ENCODE data around the gene AKAP5. TPM values are rescaled to one million over a fixed set of nuclear protein-coding genes. Genes with fewer than 3 reads are reported as not detected.

AKAP5 gene
- total and polyA plus RNA-seq, 2 experiments from 2014 or later, result 1.0 to 3.4 TPM

DNA sequence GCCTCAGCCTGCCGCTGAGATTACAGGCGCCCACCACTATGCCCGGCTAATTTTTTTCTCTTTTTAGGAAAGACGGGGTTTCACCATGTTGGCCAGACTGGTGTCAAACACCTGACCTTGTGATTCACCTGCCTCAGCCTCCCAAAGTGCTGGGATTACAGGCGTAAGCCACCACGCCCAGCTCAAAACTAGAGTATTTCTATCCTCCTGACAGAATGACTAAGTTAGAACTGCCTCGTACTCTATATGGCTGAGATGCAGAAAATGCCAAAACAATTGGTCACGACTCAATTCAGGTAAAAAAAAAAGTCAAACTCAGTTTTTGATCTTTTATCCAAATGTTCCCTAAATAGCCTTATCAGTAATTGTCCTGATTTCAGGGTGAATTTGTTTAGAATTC lies 11.1 kb downstream of the AKAP5 start:
- no peak overlapping the region for H3K4me3 Mint-ChIP-seq
- no peaks in the 10 kb centered on the region for H3K9me3 Mint-ChIP-seq
- no peak overlapping the region for H3K4me3 ChIP-seq
- H3F3A ChIP-seq (replicated peaks; ENCODE audit: low read depth), result no peaks in the 10 kb centered on the region
- H3K36me3 ChIP-seq (ENCODE audit: insufficient read depth), result no peaks in the 10 kb centered on the region
- H2AFZ ChIP-seq, result no peak overlapping the region
- H3K36me3 Mint-ChIP-seq (ENCODE audit: low read depth), result no peaks in the 10 kb centered on the region
- no peaks in the 10 kb centered on the region for H3K79me2 ChIP-seq (replicated peaks; ENCODE audit: insufficient read depth)
- H4K20me1 ChIP-seq (replicated peaks; ENCODE audit: insufficient read depth), result no peaks in the 10 kb centered on the region; the same call in 1 of the 2 replicates
- no peak for TF ChIP-seq ZNF331 (CRISPR knock-in tag; IDR thresholded peaks at IDR 0.05; ENCODE audit: low read depth)
- no peak for TF ChIP-seq ZNF114 (CRISPR knock-in tag; IDR thresholded peaks at IDR 0.05)
- no peak for TF ChIP-seq JUNB (IDR thresholded peaks at IDR 0.05; ENCODE audit: unreplicated experiment)
- TF ChIP-seq, protein P1, sequence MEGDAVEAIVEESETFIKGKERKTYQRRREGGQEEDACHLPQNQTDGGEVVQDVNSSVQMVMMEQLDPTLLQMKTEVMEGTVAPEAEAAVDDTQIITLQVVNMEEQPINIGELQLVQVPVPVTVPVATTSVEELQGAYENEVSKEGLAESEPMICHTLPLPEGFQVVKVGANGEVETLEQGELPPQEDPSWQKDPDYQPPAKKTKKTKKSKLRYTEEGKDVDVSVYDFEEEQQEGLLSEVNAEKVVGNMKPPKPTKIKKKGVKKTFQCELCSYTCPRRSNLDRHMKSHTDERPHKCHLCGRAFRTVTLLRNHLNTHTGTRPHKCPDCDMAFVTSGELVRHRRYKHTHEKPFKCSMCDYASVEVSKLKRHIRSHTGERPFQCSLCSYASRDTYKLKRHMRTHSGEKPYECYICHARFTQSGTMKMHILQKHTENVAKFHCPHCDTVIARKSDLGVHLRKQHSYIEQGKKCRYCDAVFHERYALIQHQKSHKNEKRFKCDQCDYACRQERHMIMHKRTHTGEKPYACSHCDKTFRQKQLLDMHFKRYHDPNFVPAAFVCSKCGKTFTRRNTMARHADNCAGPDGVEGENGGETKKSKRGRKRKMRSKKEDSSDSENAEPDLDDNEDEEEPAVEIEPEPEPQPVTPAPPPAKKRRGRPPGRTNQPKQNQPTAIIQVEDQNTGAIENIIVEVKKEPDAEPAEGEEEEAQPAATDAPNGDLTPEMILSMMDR (conservative IDR thresholded peaks at IDR 0.05; ENCODE audit: low read depth in 2 of 2), result no peak
- no peak for TF ChIP-seq EZH2 (IDR thresholded peaks at IDR 0.05; ENCODE audit: low read depth, unreplicated experiment)
- TF ChIP-seq CREB1 (CRISPR knock-in tag; IDR thresholded peaks at IDR 0.05; ENCODE audit: low read depth), result no peak
- TF ChIP-seq, protein P2, sequence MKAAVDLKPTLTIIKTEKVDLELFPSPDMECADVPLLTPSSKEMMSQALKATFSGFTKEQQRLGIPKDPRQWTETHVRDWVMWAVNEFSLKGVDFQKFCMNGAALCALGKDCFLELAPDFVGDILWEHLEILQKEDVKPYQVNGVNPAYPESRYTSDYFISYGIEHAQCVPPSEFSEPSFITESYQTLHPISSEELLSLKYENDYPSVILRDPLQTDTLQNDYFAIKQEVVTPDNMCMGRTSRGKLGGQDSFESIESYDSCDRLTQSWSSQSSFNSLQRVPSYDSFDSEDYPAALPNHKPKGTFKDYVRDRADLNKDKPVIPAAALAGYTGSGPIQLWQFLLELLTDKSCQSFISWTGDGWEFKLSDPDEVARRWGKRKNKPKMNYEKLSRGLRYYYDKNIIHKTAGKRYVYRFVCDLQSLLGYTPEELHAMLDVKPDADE (IDR thresholded peaks at IDR 0.05), result no peak
- TF ChIP-seq ZNF462 (CRISPR knock-in tag; IDR thresholded peaks at IDR 0.05), result no peak
- no peak for TF ChIP-seq POLR2AphosphoS5 (IDR thresholded peaks at IDR 0.05; ENCODE audit: low read depth)
- H3K27me3 Mint-ChIP-seq (ENCODE audit: insufficient read depth, low read depth, poor library complexity), result no peaks in the 10 kb centered on the region
- no peak overlapping the region for H3K4me2 ChIP-seq
- peaks cover 14% of the 10 kb centered on the region; the same call in 2 of the 3 replicates for H3K4me1 Mint-ChIP-seq
- H3K4me1 ChIP-seq (ENCODE audit: insufficient read depth), result no peaks in the 10 kb centered on the region
- no peaks in the 10 kb centered on the region for H3K9me2 ChIP-seq (ENCODE audit: insufficient read depth)
- no peak overlapping the region for H3K27ac ChIP-seq (ENCODE audit: low read depth)
- DNase-seq (ENCODE audit: low spot score) (no peak), ATAC-seq (no peak)
- no peaks in the 10 kb centered on the region for H3K27me3 ChIP-seq (ENCODE audit: insufficient read depth)
- no peak overlapping the region for H3K27ac Mint-ChIP-seq
